Spinal cord (tissue), 10 donors: Measurements from ENCODE around the gene QRFP. TPM values are rescaled to one million over a fixed set of nuclear protein-coding genes. Genes with fewer than 3 reads are reported as not detected.
"Not testable (repeated sequence)": the region's sequence is repeated elsewhere in the genome, so short reads cannot be mapped to it uniquely, and the experiment has no call there.

Experiments used
- DNase-seq, 6 donors: peaks; one replicate each; pipeline versions ENCODE4 v3.0.0 to v3.0.0-alpha.2; 2013 to 2015; ENCODE audit warnings: low spot score in 6 of 6, low read depth in 4 of 6
- H3K27ac ChIP-seq: one replicate; pipeline ENCODE4 v1.5.1; 2013; ENCODE audit warnings: low read depth, low read length, control low read depth
- H3K27me3 ChIP-seq: one replicate; pipeline ENCODE4 v1.6.1; 2013; ENCODE audit warnings: low read length; ENCODE audit not compliant: control insufficient read depth, insufficient read depth
- H3K36me3 ChIP-seq: one replicate; pipeline ENCODE4 v1.6.1; 2013; ENCODE audit warnings: low read length; ENCODE audit not compliant: control insufficient read depth, insufficient read depth
- H3K4me1 ChIP-seq: one replicate; pipeline ENCODE4 v1.6.1; 2013; ENCODE audit warnings: low read length; ENCODE audit not compliant: control insufficient read depth, insufficient read depth
- H3K4me3 ChIP-seq: one replicate; pipeline ENCODE4 v1.5.1; 2013; ENCODE audit warnings: low read depth, low read length, control low read depth
- H3K9me3 ChIP-seq: one replicate; pipeline ENCODE4 v1.6.1; 2013; ENCODE audit warnings: low read length; ENCODE audit not compliant: control insufficient read depth, insufficient read depth
- WGBS: methylation state at CpG from one replicate; pipeline ENCODE4 v1.1.5; 2013; ENCODE audit warnings: missing lambda C conversion rate; ENCODE audit not compliant: insufficient coverage; 5-methylcytosine and 5-hydroxymethylcytosine counted together
- polyA plus RNA-seq, 2 donors: library from polyadenylated mRNA; unstranded; fragments of 120-200 nt; gene quantifications; one replicate each; pipeline ENCODE4 v1.2.1, GENCODE V29; 2013; ENCODE audit not compliant: insufficient read length in 2 of 2
- total RNA-seq, 2 donors: library from RNA; depleted of rRNA in 1 of 2; stranded (reverse); fragments of 120-200 nt in 1 of 2; fragments of >200 nt in 1 of 2; gene quantifications; one replicate each; pipeline versions ENCODE4 v1.2.3 to v1.2.4, GENCODE V29; 2013 to 2014
- donor health status: healthy.

Gene QRFP
- total and polyA plus RNA-seq, 4 donors = 0.51 to 0.54 TPM; not detected in 2

GRCh38 chr9:130911254-130912049, 14.8 kb upstream of the QRFP start:
- 94% methylated on average over 24 of the region's 26 CpGs for WGBS

GRCh38 chr9:130910670-130911069, 14.1 kb upstream of the QRFP start:
- H3K27ac ChIP-seq, H3K36me3 ChIP-seq, H3K27me3 ChIP-seq, H3K9me3 ChIP-seq, DNase-seq, H3K4me3 ChIP-seq: not testable (repeated sequence)
- peaks cover 42% of the 10 kb centered on the region for H3K4me1 ChIP-seq
- no CpG with 5 or more reads among the region's 1 CpG for WGBS

More at GRCh38 chr9:130911254-130912049, 14.8 kb upstream of the QRFP start:
- Histone ChIP-seq H3K9me3 (no peaks in the 10 kb centered on the region), H3K4me3 (no peak overlapping the region), H3K27ac (no peak overlapping the region), H3K4me1 (peaks cover 37% of the 10 kb centered on the region), H3K27me3 (peaks cover 4% of the 10 kb centered on the region), H3K36me3 (peaks cover 9% of the 10 kb centered on the region)
- DNase-seq = no peak

GRCh38 chr9:130910041-130910440, 13.4 kb upstream of the QRFP start:
- 95% methylated on average over 20 of the region's 27 CpGs for WGBS
- H3K36me3 ChIP-seq, H3K9me3 ChIP-seq, H3K27ac ChIP-seq, DNase-seq, H3K27me3 ChIP-seq, H3K4me3 ChIP-seq: not testable (repeated sequence)
- H3K4me1 ChIP-seq = peaks cover 42% of the 10 kb centered on the region

GRCh38 chr9:130908878-130909355, 12.3 kb upstream of the QRFP start:
- peaks cover 4% of the 10 kb centered on the region for H3K27me3 ChIP-seq
- no peak overlapping the region for H3K27ac ChIP-seq
- WGBS = 98% methylated on average over 10 of the region's 19 CpGs
- H3K36me3 ChIP-seq = peaks cover 12% of the 10 kb centered on the region
- H3K4me3 ChIP-seq = no peak overlapping the region
- peaks cover 33% of the 10 kb centered on the region for H3K4me1 ChIP-seq
- DNase-seq = no peak
- H3K9me3 ChIP-seq = no peaks in the 10 kb centered on the region

GRCh38 chr9:130908146-130908877, 11.7 kb upstream of the QRFP start:
- Histone ChIP-seq H3K36me3 (peaks cover 12% of the 10 kb centered on the region), H3K4me1 (peaks cover 27% of the 10 kb centered on the region), H3K9me3 (no peaks in the 10 kb centered on the region), H3K27me3 (no peaks in the 10 kb centered on the region), H3K27ac (no peak overlapping the region), H3K4me3 (no peak overlapping the region)
- DNase-seq = no peak
- 63% methylated on average over 15 of the region's 22 CpGs for WGBS

- Histone ChIP-seq H3K9me3 (no peaks in the 10 kb centered on the region), H3K27ac (no peak overlapping the region), H3K4me1 (peaks cover 21% of the 10 kb centered on the region), H3K36me3 (peaks cover 13% of the 10 kb centered on the region), H3K4me3 (no peak overlapping the region), H3K27me3 (no peaks in the 10 kb centered on the region)
- peak in 1 of 6 donors; percentile 58 for DNase-seq
- 71% methylated on average over 15 of the region's 21 CpGs for WGBS
These were observed 10.3 kb upstream of the QRFP start for GRCh38 chr9:130906735-130907416.

- WGBS = 70% methylated on average over 17 of the region's 24 CpGs
These were observed 9.5 kb upstream of the QRFP start for GRCh38 chr9:130905902-130906734.

GRCh38 chr9:130905125-130905901, 8.7 kb upstream of the QRFP start:
- Histone ChIP-seq H3K9me3 (no peaks in the 10 kb centered on the region), H3K4me3 (no peak overlapping the region), H3K4me1 (peaks cover 28% of the 10 kb centered on the region), H3K36me3 (peaks cover 15% of the 10 kb centered on the region), H3K27ac (no peak overlapping the region), H3K27me3 (no peaks in the 10 kb centered on the region)
- 94% methylated on average over 22 of the region's 24 CpGs for WGBS
- no peak for DNase-seq

More at GRCh38 chr9:130905902-130906734, 9.5 kb upstream of the QRFP start:
- Histone ChIP-seq H3K4me3 (no peak overlapping the region), H3K9me3 (no peaks in the 10 kb centered on the region), H3K27me3 (no peaks in the 10 kb centered on the region), H3K36me3 (peaks cover 15% of the 10 kb centered on the region), H3K27ac (no peak overlapping the region), H3K4me1 (peaks cover 21% of the 10 kb centered on the region)
- DNase-seq = no peak
